22Rv1 (cell line): ENCODE data around the gene ACSF3.
"Not testable (repeated sequence)": the region's sequence is repeated elsewhere in the genome, so short reads cannot be mapped to it uniquely, and the experiment has no call there.

Source experiments
- H3K27ac ChIP-seq: fragments of 450-650 bp; 2 replicates; pipeline ENCODE4 v1.5.1; 2017
- CTCF ChIP-seq: fragments of 450-650 bp; IDR thresholded peaks from 2 replicates; pipeline ENCODE4 v1.5.1; 2017; ENCODE audit warnings: mild to moderate bottlenecking
- ZFX ChIP-seq: fragments of 450-650 bp; IDR thresholded peaks from 2 replicates; pipeline ENCODE4 v1.6.1; 2017; ENCODE audit warnings: antibody characterized with exemption, borderline replicate concordance

ACSF3 gene

GRCh38 chr16:89184933-89185794, 91.5 kb downstream of the ACSF3 start:
- H3K27ac ChIP-seq, result no peak overlapping the region
- TF ChIP-seq CTCF (no peak), ZFX (no peak)

- not testable (repeated sequence) for H3K27ac ChIP-seq
Observed at GRCh38 chr16:89185887-89186592, 92.4 kb downstream of the ACSF3 start.

GRCh38 chr16:89186593-89187031, 93.0 kb downstream of the ACSF3 start:
- H3K27ac ChIP-seq, result not testable (repeated sequence)

DNA sequence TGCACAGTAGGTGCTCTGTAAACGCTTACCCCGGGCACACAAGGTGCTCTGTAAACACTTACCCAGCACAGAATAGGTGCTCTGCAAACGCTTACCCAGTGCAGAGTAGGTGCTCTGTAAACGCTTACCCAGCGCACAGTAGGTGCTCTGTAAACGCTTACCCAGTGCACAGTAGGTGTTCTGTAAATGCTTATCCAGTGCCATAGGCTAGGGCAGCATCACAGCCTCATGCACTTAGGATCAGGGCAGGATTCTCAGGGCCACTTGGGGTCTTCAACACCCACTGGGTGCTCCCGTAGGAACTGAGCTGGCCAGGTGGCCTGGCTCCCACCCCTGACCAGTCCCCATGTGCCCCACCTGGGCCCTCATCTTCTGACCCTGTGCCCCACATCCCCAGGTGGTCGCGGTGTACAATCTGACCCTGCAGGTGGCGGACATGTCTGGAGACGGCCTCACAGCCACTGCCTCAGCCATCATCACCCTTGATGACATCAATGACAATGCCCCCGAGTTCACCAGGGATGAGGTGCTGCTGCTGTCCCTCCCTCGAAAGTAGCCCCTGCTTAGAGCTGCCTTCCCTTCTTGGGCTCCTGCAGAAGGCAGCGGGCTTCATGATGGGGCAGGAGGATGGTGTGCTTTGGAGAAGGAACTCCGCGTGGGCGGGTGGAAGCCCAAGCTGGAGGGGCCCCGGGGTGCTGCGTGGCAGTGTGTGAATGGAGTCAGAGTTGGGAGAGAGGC, 93.5 kb downstream of the ACSF3 start:
- TF ChIP-seq ZFX (no peak), CTCF (no peak)
- no peak overlapping the region for H3K27ac ChIP-seq

GRCh38 chr16:89187770-89188392, 94.2 kb downstream of the ACSF3 start:
- H3K27ac ChIP-seq, result no peak overlapping the region
- TF ChIP-seq CTCF (no peak), ZFX (no peak)

GRCh38 chr16:89188471-89189357, 95.1 kb downstream of the ACSF3 start:
- H3K27ac ChIP-seq, result not testable (repeated sequence)

- TF ChIP-seq ZFX (no peak), CTCF (no peak)
Observed at GRCh38 chr16:89189358-89190025, 95.8 kb downstream of the ACSF3 start.

More at GRCh38 chr16:89189358-89190025, 95.8 kb downstream of the ACSF3 start:
- H3K27ac ChIP-seq, result no peak overlapping the region
